GM10266 (cell line): ENCODE results near the gene DNAAF2.

Experiments used
- DNase-seq: peaks from one replicate; pipeline ENCODE4 v3.0.0; 2012; ENCODE audit errors: extremely low spot score
- TF ChIP-seq, protein P1 (sequence below): IDR thresholded peaks from 2 replicates; pipeline ENCODE4 v1.5.1; 2012; ENCODE audit warnings: mild to moderate bottlenecking, low read depth; ENCODE audit not compliant: control insufficient read depth, insufficient read depth; ENCODE audit errors: missing control alignments

DNAAF2 gene

DNA sequence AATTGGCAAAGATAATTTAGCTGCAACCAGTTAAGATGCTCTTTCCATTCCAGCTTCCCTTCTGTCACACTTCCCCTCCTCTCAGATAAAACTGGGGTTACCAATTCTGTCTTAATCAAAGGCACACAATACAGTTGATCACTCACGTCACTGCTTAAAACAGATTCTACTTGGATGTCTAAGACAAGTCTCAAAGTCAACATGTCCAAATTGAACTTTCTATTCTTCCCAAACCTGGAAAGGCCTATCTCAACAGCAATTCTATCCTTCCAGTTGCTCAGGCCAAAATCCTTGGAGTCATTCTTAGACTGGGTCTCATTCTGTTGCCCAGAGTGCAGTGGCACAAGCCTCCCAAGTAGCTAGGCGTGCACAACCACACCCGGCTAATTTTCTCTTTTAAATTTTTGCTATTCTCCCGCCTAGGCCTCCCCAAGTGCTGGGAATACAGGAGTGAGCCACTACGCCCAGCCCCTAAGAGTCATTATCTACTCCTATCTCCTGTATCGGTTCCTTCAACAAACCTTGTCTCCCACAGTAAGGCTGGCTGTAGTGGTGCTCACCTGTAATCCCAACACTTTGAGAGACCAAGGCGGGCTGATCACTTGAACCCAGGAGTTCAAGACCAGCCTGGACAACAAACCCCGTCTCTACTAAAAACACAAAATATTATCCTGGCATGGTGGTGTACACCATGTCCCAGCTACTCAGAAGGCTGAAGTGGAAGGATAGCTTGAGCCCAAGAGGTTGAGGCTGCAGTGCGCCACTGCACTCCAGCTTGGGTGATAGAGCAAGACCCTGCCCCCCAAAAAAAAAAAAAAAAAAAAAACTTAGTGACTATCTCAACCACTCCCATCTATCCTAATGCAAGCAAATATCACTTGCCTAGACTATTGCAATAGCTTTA lies 53.6 kb downstream of the DNAAF2 start:
- TF ChIP-seq, protein P1, sequence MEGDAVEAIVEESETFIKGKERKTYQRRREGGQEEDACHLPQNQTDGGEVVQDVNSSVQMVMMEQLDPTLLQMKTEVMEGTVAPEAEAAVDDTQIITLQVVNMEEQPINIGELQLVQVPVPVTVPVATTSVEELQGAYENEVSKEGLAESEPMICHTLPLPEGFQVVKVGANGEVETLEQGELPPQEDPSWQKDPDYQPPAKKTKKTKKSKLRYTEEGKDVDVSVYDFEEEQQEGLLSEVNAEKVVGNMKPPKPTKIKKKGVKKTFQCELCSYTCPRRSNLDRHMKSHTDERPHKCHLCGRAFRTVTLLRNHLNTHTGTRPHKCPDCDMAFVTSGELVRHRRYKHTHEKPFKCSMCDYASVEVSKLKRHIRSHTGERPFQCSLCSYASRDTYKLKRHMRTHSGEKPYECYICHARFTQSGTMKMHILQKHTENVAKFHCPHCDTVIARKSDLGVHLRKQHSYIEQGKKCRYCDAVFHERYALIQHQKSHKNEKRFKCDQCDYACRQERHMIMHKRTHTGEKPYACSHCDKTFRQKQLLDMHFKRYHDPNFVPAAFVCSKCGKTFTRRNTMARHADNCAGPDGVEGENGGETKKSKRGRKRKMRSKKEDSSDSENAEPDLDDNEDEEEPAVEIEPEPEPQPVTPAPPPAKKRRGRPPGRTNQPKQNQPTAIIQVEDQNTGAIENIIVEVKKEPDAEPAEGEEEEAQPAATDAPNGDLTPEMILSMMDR: no peak
- DNase-seq: no peak

DNA sequence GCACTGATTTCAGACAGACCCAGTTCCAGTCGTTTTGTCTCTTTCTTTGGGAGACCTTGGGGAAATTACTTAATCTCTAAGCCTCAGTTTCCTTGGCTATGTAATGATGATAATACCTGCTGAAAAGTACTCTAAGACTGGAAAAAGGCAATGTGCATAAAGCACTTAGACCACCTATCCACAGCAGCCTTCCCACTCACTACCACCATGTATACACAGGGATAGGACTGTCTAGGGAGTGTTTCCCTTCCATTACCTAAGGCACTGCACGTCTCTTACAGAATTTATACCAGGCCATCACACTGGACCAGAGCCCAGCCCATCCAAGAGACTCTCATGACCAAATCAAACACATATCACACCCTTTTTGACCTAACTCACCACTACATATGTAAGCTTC lies 55.2 kb downstream of the DNAAF2 start:
- TF ChIP-seq, protein P1: no peak
- DNase-seq: no peak

DNA sequence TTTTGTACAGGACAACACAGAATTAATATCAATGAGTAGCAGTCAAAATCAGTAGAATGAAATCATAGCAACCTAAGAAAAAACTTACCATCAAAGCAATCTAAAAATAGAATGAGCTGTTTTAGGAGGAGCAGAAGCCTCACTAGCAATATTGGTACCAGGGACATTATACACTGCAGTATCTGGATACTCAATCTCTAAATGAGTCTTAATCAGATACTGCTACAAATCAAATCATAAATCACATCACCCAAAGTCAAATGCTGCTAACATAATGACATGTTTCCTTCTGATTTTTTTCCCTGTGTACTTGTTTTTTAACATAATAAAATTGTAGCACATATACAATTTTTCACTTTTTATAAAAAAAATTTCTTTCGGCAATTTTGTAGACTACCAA lies 56.9 kb downstream of the DNAAF2 start:
- TF ChIP-seq, protein P1: no peak
- no peak for DNase-seq
